GM19193 (cell line): ENCODE results near the gene AASDH.

Experiments used
- POLR2A ChIP-seq: IDR thresholded peaks from 4 replicates; pipeline ENCODE4 v1.6.1; 2011; ENCODE audit not compliant: insufficient read depth, insufficient read length; ENCODE audit errors: extremely low read depth

AASDH gene, protein sequence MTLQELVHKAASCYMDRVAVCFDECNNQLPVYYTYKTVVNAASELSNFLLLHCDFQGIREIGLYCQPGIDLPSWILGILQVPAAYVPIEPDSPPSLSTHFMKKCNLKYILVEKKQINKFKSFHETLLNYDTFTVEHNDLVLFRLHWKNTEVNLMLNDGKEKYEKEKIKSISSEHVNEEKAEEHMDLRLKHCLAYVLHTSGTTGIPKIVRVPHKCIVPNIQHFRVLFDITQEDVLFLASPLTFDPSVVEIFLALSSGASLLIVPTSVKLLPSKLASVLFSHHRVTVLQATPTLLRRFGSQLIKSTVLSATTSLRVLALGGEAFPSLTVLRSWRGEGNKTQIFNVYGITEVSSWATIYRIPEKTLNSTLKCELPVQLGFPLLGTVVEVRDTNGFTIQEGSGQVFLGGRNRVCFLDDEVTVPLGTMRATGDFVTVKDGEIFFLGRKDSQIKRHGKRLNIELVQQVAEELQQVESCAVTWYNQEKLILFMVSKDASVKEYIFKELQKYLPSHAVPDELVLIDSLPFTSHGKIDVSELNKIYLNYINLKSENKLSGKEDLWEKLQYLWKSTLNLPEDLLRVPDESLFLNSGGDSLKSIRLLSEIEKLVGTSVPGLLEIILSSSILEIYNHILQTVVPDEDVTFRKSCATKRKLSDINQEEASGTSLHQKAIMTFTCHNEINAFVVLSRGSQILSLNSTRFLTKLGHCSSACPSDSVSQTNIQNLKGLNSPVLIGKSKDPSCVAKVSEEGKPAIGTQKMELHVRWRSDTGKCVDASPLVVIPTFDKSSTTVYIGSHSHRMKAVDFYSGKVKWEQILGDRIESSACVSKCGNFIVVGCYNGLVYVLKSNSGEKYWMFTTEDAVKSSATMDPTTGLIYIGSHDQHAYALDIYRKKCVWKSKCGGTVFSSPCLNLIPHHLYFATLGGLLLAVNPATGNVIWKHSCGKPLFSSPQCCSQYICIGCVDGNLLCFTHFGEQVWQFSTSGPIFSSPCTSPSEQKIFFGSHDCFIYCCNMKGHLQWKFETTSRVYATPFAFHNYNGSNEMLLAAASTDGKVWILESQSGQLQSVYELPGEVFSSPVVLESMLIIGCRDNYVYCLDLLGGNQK

GRCh38 chr4:56387023-56388001 lies at the start of gene AASDH:
TSS of gene AASDH (minus strand) at chr4:56387491. CDS start at chr4:56384299, 3,192 bp downstream.
- TF ChIP-seq POLR2A = peak; percentile 97

GRCh38 chr4:56435140-56435926 lies 48.0 kb upstream of the AASDH start, which contains the start of gene PPAT:
TSS of gene PPAT (minus strand) at chr4:56435615. CDS start at chr4:56435477, 138 bp downstream.
- peak; percentile 78 for TF ChIP-seq POLR2A

- no peak for TF ChIP-seq POLR2A
These were observed 47.4 kb upstream of the AASDH start for GRCh38 chr4:56434599-56435139.

- TF ChIP-seq POLR2A = no peak
These were observed 46.0 kb upstream of the AASDH start for GRCh38 chr4:56433280-56433679.

- no peak for TF ChIP-seq POLR2A
These were observed 42.9 kb upstream of the AASDH start for GRCh38 chr4:56430203-56430602.

DNA sequence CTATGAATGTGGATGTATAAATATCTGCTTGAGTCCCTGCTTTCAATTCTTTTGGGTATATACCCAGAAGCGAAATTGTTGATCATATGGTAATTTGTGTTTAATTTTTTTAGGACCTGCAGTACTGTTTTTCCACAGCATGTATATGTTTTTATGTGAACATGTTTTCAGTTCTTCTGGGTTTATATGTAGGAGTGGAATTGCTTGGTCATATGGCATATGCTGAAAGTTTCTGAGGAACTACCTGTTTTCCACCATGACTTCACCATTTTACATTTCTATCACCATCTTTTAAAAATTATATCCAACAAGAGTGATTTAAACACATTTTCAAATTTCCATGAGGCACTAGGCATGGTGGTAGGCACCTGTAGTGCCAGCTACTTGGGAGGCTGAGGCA lies 39.9 kb upstream of the AASDH start:
- TF ChIP-seq POLR2A = no peak

GRCh38 chr4:56426273-56426672 lies 39.0 kb upstream of the AASDH start:
- no peak for TF ChIP-seq POLR2A

DNA sequence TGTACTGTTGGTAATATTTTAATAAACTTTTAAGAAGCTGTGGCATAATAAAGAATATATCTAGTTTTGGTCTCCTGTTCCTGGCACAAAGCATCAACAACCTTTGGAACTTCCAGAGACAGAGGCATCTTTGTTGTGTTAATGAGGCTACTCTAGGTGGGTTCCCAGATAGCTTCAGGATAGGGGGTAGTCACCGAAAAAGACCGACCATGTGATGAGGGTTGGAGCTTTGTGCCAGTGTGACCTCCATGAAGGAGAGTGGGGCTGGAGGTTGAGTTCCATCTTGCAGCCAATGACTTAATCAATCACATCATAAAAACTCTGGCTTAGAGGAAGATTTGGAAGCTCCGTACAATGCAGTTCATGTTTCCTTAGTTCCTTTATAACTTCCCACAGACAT lies 38.2 kb upstream of the AASDH start:
- TF ChIP-seq POLR2A = no peak

DNA sequence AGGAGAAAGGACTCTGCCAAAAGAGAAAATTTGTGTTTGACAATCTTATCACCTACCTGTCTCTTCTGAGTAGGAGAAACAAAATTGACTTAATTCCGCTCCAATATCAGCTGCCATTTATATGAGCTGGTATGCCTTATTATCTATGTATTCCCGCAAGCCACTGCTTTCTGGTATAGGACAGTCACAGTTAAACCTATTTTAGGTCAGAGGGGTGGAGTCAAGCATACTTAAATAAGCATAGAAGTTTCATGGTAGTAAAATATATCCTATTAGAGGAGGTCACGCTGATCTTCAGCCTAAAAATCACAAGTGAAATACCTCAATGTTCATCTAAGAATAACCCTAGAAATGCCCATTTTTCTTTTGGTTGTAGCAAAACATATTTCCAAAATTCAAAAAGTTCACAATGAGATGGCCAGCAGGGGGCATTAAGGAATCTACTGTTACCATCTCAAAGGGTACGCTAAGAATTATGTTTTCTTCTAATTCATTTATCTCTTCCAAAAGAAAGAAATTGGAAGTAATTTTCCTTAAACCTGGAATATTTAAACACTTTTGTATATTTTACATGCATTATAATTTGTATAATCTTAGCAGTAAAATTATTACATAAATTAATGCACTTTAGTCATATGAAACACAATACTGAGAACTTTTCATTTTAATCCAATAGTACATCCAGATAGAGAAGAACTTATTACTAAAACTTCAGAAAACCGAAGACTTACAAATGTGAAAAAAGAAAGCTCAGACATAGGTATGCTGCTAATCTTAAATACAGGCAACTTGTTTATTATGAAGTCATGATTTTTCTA lies 37.6 kb upstream of the AASDH start:
- no peak for TF ChIP-seq POLR2A

- no peak for TF ChIP-seq POLR2A
These were observed 36.9 kb upstream of the AASDH start for GRCh38 chr4:56424176-56424575.

DNA sequence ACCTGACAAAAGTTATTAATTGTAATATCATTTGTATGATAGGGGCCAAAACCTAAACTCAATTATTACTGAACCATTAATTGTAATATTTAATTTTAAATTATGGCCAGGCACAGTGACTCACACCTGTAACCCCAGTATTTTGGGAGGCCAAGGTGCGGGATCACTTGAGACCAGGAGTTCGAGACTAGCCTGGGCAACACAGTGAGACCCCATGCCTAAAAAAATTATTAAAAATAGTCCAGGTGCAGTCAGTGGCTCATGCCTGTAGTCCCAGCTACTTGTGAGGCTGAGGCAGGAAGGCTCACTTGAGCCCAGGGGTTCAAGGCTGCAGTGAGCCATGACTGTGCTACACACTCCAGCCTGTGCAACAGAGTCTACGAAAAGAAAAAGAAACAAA lies 30.1 kb upstream of the AASDH start:
- TF ChIP-seq POLR2A = no peak

- TF ChIP-seq POLR2A = no peak
These were observed 29.1 kb upstream of the AASDH start for GRCh38 chr4:56416349-56416748.
